Left ventricle myocardium inferior (tissue), 1 donor: Measurements from ENCODE around the gene CENATAC. TPM values are rescaled to one million over a fixed set of nuclear protein-coding genes. Genes with fewer than 3 reads are reported as not detected.
A peak's percentile ranks its signal among the peaks of the same experiment; 100 is the strongest.

Experiments
- DNase-seq: peaks from one replicate; pipeline ENCODE4 v3.0.0-alpha.2; 2020
- H3K27ac ChIP-seq: fragments of 200-600 bp; replicated peaks from 2 replicates; pipeline ENCODE4 v1.8.0; 2021
- H3K27me3 ChIP-seq: fragments of 200-600 bp; 2 replicates; pipeline ENCODE4 v1.8.0; 2021; ENCODE audit warnings: low read depth
- H3K36me3 ChIP-seq: fragments of 200-600 bp; 2 replicates; pipeline ENCODE4 v1.8.0; 2021
- H3K4me1 ChIP-seq: fragments of 200-600 bp; 2 replicates; pipeline ENCODE4 v1.8.0; 2021
- H3K4me3 ChIP-seq: fragments of 200-600 bp; 2 replicates; pipeline ENCODE4 v1.8.0; 2021; ENCODE audit warnings: mild to moderate bottlenecking, moderate library complexity
- H3K9me3 ChIP-seq: fragments of 200-600 bp; replicated peaks from 2 replicates; pipeline ENCODE4 v1.8.0; 2021
- intact Hi-C: fragments of 100-400 bp; cut with micrococcal nuclease; formaldehyde crosslinking; loops from one replicate; pipeline ENCODE4 v1.11.0; 2022
- microRNA-seq: library from miRNA; unstranded; fragments of <30 nt; microRNA quantifications from one replicate; pipeline ENCODE4 v1.2.0, GENCODE V29; 2020
- total RNA-seq: library from RNA; stranded (reverse); fragmentation: NEBNext Ultra II Directional; extraction: Animal tissue kit (Norgen Biotek cat#: 25700); gene quantifications from one replicate; pipeline ENCODE4 v1.2.1, GENCODE V29; 2021
- TF ChIP-seq, protein P1 (sequence below): fragments of 200-600 bp; IDR thresholded peaks from 2 replicates; pipeline ENCODE4 v1.8.0; 2021; ENCODE audit warnings: antibody characterized with exemption, mild to moderate bottlenecking, borderline replicate concordance
- donor health status: DM: no; HTN: yes; CAD: no; lungs with severe emphysema.

Gene CENATAC
- total RNA-seq, 1 donor from 2014 or later, result 9.7 TPM

DNA sequence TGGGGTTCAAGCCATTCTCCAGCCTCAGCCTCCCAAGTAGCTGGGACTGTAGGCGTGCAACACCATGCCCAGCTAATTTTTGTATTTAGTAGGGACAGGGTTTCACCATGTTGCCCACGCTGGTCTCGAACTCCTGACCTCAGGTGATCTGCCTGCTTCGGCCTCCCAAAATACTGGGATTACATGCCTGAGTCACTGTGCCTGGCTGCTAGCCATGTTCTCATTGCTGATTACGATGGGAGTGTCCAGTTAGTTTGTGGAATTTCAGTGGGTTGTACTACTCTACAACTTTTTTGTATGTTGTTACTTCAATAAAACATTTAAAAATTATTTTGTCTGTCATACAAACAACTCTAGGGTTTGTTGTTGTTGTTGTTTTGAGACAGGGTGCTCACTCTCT lies 64.8 kb downstream of the CENATAC start:
- no peaks in the 10 kb centered on the region for H3K27me3 ChIP-seq
- no peak for DNase-seq
- intact Hi-C loops, result no loop called here
- peak overlapping the region; percentile 3 for H3K27ac ChIP-seq
- H3K4me1 ChIP-seq, result peaks cover 40% of the 10 kb centered on the region
- H3K36me3 ChIP-seq, result peaks cover 5% of the 10 kb centered on the region
- TF ChIP-seq, protein P1, sequence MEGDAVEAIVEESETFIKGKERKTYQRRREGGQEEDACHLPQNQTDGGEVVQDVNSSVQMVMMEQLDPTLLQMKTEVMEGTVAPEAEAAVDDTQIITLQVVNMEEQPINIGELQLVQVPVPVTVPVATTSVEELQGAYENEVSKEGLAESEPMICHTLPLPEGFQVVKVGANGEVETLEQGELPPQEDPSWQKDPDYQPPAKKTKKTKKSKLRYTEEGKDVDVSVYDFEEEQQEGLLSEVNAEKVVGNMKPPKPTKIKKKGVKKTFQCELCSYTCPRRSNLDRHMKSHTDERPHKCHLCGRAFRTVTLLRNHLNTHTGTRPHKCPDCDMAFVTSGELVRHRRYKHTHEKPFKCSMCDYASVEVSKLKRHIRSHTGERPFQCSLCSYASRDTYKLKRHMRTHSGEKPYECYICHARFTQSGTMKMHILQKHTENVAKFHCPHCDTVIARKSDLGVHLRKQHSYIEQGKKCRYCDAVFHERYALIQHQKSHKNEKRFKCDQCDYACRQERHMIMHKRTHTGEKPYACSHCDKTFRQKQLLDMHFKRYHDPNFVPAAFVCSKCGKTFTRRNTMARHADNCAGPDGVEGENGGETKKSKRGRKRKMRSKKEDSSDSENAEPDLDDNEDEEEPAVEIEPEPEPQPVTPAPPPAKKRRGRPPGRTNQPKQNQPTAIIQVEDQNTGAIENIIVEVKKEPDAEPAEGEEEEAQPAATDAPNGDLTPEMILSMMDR, result no peak
- no peak overlapping the region for H3K4me3 ChIP-seq
- H3K9me3 ChIP-seq, result no peaks in the 10 kb centered on the region

GRCh38 chr11:119065369-119065768 lies 67.4 kb downstream of the CENATAC start:
- no peak overlapping the region for H3K4me3 ChIP-seq
- H3K9me3 ChIP-seq, result no peaks in the 10 kb centered on the region
- H3K27me3 ChIP-seq, result no peaks in the 10 kb centered on the region
- H3K36me3 ChIP-seq, result peaks cover 10% of the 10 kb centered on the region
- TF ChIP-seq, protein P1, result no peak
- intact Hi-C loops, result no loop called here
- DNase-seq, result no peak
- H3K27ac ChIP-seq, result no peak overlapping the region
- peaks cover 52% of the 10 kb centered on the region for H3K4me1 ChIP-seq

Small RNA genes lying within 50 kb of the gene (microRNA-seq; reads per million reads assigned to microRNA genes)
- gene MIR3656, result not detected

Other genes starting within 250 kb of the CENATAC start
- gene DDX6, start 207.0 kb upstream of the CENATAC start, total RNA-seq, result 134 TPM
- not detected for gene CXCR5, start 114.2 kb upstream of the CENATAC start, total RNA-seq
- gene BCL9L, start 72.2 kb upstream of the CENATAC start, total RNA-seq, result 43.8 TPM
- gene UPK2, start 41.8 kb upstream of the CENATAC start, total RNA-seq, result not detected
- not detected for gene FOXR1, start 26.4 kb upstream of the CENATAC start, total RNA-seq
- gene RPS25, start 20.2 kb downstream of the CENATAC start, total RNA-seq, result 767 TPM
- gene TRAPPC4, start 20.6 kb downstream of the CENATAC start, total RNA-seq, result 32.7 TPM
- gene SLC37A4, start 32.7 kb downstream of the CENATAC start, total RNA-seq, result 5.4 TPM
- 71.8 TPM for gene HYOU1, start 59.1 kb downstream of the CENATAC start, total RNA-seq
- gene VPS11, start 69.7 kb downstream of the CENATAC start, total RNA-seq, result 22.0 TPM
- gene HMBS, start 86.7 kb downstream of the CENATAC start, total RNA-seq, result 25.2 TPM
- gene DPAGT1, start 103.7 kb downstream of the CENATAC start, total RNA-seq, result 15.4 TPM
- 10.8 TPM for gene C2CD2L, start 109.2 kb downstream of the CENATAC start, total RNA-seq
- gene HINFP, start 123.4 kb downstream of the CENATAC start, total RNA-seq, result 13.9 TPM
- 1.8 TPM for gene ABCG4, start 150.9 kb downstream of the CENATAC start, total RNA-seq
- gene NLRX1, start 170.6 kb downstream of the CENATAC start, total RNA-seq, result 32.2 TPM
- gene NHERF4, start 187.3 kb downstream of the CENATAC start, total RNA-seq, result not detected
- gene CBL, start 208.2 kb downstream of the CENATAC start, total RNA-seq, result 7.0 TPM